Lung (tissue), 12 donors: ENCODE results near the gene SPRR5. TPM values are rescaled to one million over a fixed set of nuclear protein-coding genes. Genes with fewer than 3 reads are reported as not detected.

ENCODE experiments used
- ATAC-seq: fragments of 200-7000 bp; cut with Tn5 transposase; one replicate; pipeline ENCODE4 v1.9.1; 2020; ENCODE audit warnings: moderate number of reproducible peaks; ENCODE audit not compliant: insufficient read depth, low FRiP score
- DNase-seq, 3 donors: peaks; one replicate each; pipeline ENCODE4 v3.0.0-alpha.2; 2013 to 2017
- H3K27ac ChIP-seq, 2 donors: one replicate each; pipeline ENCODE4 v1.5.1; 2013; ENCODE audit warnings: mild to moderate bottlenecking in 2 of 2, moderate library complexity in 2 of 2, control low read depth in 1 of 2, inconsistent platforms in 1 of 2, low read depth in 1 of 2, low read length in 1 of 2
- H3K27me3 ChIP-seq, 3 donors: one replicate each; pipeline ENCODE4 v1.5.1; 2013; ENCODE audit warnings: low read length in 2 of 3; ENCODE audit not compliant: control insufficient read depth in 3 of 3, insufficient read depth in 3 of 3
- H3K36me3 ChIP-seq, 4 donors: one replicate each; pipeline ENCODE4 v1.5.1; 2013; ENCODE audit warnings: low read length in 4 of 4, mild to moderate bottlenecking in 1 of 4, moderate library complexity in 1 of 4; ENCODE audit not compliant: control insufficient read depth in 4 of 4, insufficient read depth in 4 of 4
- H3K4me1 ChIP-seq, 5 donors: one replicate each; pipeline ENCODE4 v1.5.1; 2013; ENCODE audit warnings: low read length in 5 of 5, mild to moderate bottlenecking in 2 of 5, moderate library complexity in 1 of 5; ENCODE audit not compliant: control insufficient read depth in 5 of 5, insufficient read depth in 5 of 5
- H3K4me3 ChIP-seq: one replicate; pipeline ENCODE4 v1.5.1; 2013; ENCODE audit warnings: mild to moderate bottlenecking, control low read depth, moderate library complexity
- H3K9ac ChIP-seq, 2 donors: one replicate each; pipeline ENCODE4 v1.5.1; 2013; ENCODE audit warnings: low read length in 2 of 2, control low read depth in 1 of 2; ENCODE audit not compliant: insufficient read depth in 1 of 2
- H3K9me3 ChIP-seq, 4 donors: one replicate each; pipeline ENCODE4 v1.5.1; 2013; ENCODE audit warnings: low read length in 3 of 4, mild to moderate bottlenecking in 1 of 4, moderate library complexity in 1 of 4; ENCODE audit not compliant: control insufficient read depth in 4 of 4, insufficient read depth in 3 of 4
- WGBS, 2 donors: extraction: QIAGEN DNeasy Blood & Tissue Kit; methylation state at CpG; one replicate each; pipeline ENCODE4 v1.1.7; 2013; 5-methylcytosine and 5-hydroxymethylcytosine counted together
- polyA plus RNA-seq, 2 donors: library from polyadenylated mRNA; stranded (reverse); fragments of 200-250 nt; gene quantifications; one replicate each; pipeline ENCODE4 v1.2.1, GENCODE V29; 2013
- total RNA-seq, 2 donors: library from RNA; depleted of rRNA in 1 of 2; stranded (reverse); fragments of >200 nt in 1 of 2; gene quantifications; one replicate each; pipeline ENCODE4 v1.2.1, GENCODE V29; 2014 to 2021
- TF ChIP-seq, protein P1 (sequence below): IDR thresholded peaks from 2 replicates; pipeline ENCODE4 v1.5.1; 2012; ENCODE audit warnings: mild to moderate bottlenecking; ENCODE audit errors: control extremely low read depth, extremely low read depth
- donor health status: control.
- donor health status: control.
- donor health status: Bipolar disorder and iron deficiency.
- donor health status: healthy.
- donor health status: DM: yes; HTN: yes; CAD: no.

SPRR5 gene
- total and polyA plus RNA-seq, 4 donors = 0.05 TPM; not detected in 3

DNA sequence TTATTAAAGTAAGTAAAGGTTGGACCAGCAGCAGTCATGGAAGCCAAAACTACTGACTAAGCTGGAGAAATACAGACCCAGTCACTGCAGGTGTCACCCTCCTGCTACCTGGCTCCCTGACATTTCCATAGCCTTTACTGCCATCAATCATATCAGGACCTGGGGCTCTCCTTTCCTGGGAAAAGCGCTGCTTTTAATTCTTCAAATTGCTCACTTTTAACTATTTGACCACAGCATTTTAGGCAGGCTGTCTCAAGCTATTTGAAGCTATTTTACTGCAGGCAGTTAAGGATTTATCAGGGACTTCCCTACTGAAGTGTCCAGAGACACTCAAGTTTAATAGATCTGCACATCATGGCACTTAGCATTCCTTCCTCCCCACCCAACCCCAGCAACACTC, 34.5 kb upstream of the SPRR5 start:
- H3K9ac ChIP-seq = no peak overlapping the region
- H3K27ac ChIP-seq = no peak overlapping the region
- H3K9me3 ChIP-seq = peaks cover 0 to 9% (median 0%) of the 10 kb centered on the region in 4 donors
- H3K27me3 ChIP-seq = no peaks in the 10 kb centered on the region
- no peaks in the 10 kb centered on the region for H3K4me1 ChIP-seq
- ATAC-seq (no peak), DNase-seq (no peak)
- TF ChIP-seq, protein P1, sequence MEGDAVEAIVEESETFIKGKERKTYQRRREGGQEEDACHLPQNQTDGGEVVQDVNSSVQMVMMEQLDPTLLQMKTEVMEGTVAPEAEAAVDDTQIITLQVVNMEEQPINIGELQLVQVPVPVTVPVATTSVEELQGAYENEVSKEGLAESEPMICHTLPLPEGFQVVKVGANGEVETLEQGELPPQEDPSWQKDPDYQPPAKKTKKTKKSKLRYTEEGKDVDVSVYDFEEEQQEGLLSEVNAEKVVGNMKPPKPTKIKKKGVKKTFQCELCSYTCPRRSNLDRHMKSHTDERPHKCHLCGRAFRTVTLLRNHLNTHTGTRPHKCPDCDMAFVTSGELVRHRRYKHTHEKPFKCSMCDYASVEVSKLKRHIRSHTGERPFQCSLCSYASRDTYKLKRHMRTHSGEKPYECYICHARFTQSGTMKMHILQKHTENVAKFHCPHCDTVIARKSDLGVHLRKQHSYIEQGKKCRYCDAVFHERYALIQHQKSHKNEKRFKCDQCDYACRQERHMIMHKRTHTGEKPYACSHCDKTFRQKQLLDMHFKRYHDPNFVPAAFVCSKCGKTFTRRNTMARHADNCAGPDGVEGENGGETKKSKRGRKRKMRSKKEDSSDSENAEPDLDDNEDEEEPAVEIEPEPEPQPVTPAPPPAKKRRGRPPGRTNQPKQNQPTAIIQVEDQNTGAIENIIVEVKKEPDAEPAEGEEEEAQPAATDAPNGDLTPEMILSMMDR = no peak
- H3K36me3 ChIP-seq = no peaks in the 10 kb centered on the region
- H3K4me3 ChIP-seq = no peak overlapping the region
- 79 to 90% methylated on average over 1 of the region's 1 CpG for WGBS, 2 donors

DNA sequence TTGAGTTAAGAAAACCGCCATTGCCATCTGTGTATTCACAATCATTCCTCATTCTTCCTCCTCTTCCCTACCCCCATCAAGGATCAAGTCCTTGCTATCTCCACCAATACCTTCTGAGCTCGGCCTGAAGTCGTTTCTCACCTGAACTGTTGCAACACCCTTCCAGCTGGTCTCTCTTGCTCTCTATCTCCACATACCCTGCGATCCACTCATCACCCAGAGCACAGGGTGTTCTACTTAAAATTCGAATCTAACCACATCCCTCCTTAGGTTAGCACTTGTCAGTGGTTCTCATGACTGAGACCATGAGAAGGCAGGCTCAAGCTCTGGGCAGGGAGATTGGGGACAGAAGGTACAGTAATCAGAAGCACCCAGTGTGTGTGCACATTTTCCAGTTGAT, 34.1 kb upstream of the SPRR5 start:
- ATAC-seq (peak; percentile 6), DNase-seq (no peak)
- TF ChIP-seq, protein P1 = no peak
- Histone ChIP-seq H3K9ac (no peak overlapping the region), H3K9me3 (peaks cover 0 to 9% (median 0%) of the 10 kb centered on the region in 4 donors), H3K27me3 (no peaks in the 10 kb centered on the region), H3K4me3 (no peak overlapping the region), H3K4me1 (no peaks in the 10 kb centered on the region), H3K36me3 (no peaks in the 10 kb centered on the region), H3K27ac (no peak overlapping the region)
- WGBS, 2 donors = 57 to 58% methylated on average over 5 of the region's 5 CpGs

DNA sequence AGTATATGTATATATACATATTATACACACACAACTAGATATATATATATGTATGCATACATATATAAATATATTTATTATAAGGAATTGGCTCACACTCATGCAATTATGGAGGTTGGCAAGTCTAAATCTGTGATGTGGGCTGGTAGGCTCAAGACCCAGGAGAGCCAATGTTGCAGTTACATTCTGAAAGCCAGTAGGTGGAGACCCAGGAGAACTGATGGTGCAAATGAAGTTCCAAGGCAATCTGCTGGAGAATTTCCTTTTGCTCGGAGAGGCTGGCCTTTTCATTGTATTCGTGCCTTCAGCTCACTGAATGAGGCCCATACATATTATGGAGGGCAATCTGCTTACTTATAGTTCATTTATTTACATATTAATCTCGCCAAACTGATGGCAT, 29.2 kb upstream of the SPRR5 start:
- Histone ChIP-seq H3K36me3 (no peaks in the 10 kb centered on the region), H3K9me3 (peaks cover 0 to 2% (median 0%) of the 10 kb centered on the region in 4 donors), H3K4me3 (no peak overlapping the region), H3K4me1 (no peaks in the 10 kb centered on the region), H3K27me3 (no peaks in the 10 kb centered on the region), H3K27ac (no peak overlapping the region), H3K9ac (no peak overlapping the region)
- TF ChIP-seq, protein P1 = no peak
- DNase-seq (peak in 1 of 3 donors; percentile 3), ATAC-seq (no peak)
- 21 to 30% methylated on average over 3 of the region's 3 CpGs for WGBS, 2 donors

DNA sequence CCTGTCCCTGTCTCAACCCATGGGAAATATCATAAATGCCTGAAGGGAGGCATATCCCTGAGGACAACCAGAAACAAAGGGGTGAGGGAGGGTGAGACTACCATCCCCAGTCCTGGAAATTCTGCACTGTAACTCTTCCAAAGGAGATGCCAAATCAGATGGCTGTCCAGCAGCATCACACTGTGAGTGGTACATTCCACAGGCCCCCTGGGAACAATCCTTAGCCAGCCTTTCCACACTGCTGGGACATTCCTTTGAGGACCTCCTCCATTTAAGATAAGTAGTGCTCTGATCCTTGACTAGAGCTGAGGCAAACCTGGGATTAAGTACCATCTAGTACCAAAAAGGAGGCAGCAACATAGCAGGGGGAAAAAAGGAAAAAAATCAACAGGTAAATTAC, 27.9 kb upstream of the SPRR5 start:
- no peaks in the 10 kb centered on the region for H3K27me3 ChIP-seq
- no peak overlapping the region for H3K9ac ChIP-seq
- peaks cover 0 to 2% (median 0%) of the 10 kb centered on the region in 4 donors for H3K9me3 ChIP-seq
- H3K27ac ChIP-seq = no peak overlapping the region
- ATAC-seq (no peak), DNase-seq (no peak)
- H3K4me1 ChIP-seq = no peaks in the 10 kb centered on the region
- H3K4me3 ChIP-seq = no peak overlapping the region
- TF ChIP-seq, protein P1 = no peak
- H3K36me3 ChIP-seq = no peaks in the 10 kb centered on the region
